DND-41 (cell line): ENCODE results near the gene LTBP3.

Source experiments
- ATAC-seq: fragments of 200-7000 bp; cut with Tn5 transposase; 3 replicates; pipeline ENCODE4 v1.9.1; 2021; ENCODE audit warnings: low read depth; ENCODE audit not compliant: insufficient read depth
- DNase-seq: peaks from one replicate; pipeline ENCODE4 v3.0.0-alpha.2; 2020
- H2AFZ ChIP-seq: 2 replicates; pipeline ENCODE4 v1.6.0; 2012; ENCODE audit warnings: low read depth, low read length
- H3K27ac ChIP-seq: 2 replicates; pipeline ENCODE4 v1.5.1; 2012; ENCODE audit warnings: low read length, inconsistent platforms
- H3K27me3 ChIP-seq: fragments of 200-600 bp; sonication (generic); 2 replicates; pipeline ENCODE4 v1.6.0; 2012; ENCODE audit warnings: low read length, mild to moderate bottlenecking, inconsistent platforms; ENCODE audit not compliant: insufficient read depth, poor library complexity
- H3K36me3 ChIP-seq: 2 replicates; pipeline ENCODE4 v1.5.1; 2012; ENCODE audit warnings: low read length, inconsistent platforms; ENCODE audit not compliant: insufficient read depth
- H3K4me1 ChIP-seq: 2 replicates; pipeline ENCODE4 v1.5.1; 2012; ENCODE audit warnings: mild to moderate bottlenecking, low read length; ENCODE audit not compliant: insufficient read depth
- H3K4me2 ChIP-seq: 2 replicates; pipeline ENCODE4 v1.6.0; 2012; ENCODE audit warnings: mild to moderate bottlenecking, moderate library complexity, low read length, inconsistent platforms; ENCODE audit not compliant: insufficient read depth
- H3K4me3 ChIP-seq, 2 experiments: fragments of 200-600 bp in 1 of 2; shearing (Covaris generic) in 1 of 2; 2 replicates each; pipeline ENCODE4 v1.5.1; 2012 to 2016; ENCODE audit warnings: inconsistent platforms in 2 of 2, low read length in 2 of 2, mild to moderate bottlenecking in 2 of 2, low read depth in 1 of 2, moderate library complexity in 1 of 2
- H3K79me2 ChIP-seq: 2 replicates; pipeline ENCODE4 v1.6.0; 2012; ENCODE audit warnings: low read length, inconsistent platforms; ENCODE audit not compliant: insufficient read depth
- H3K9ac ChIP-seq: 2 replicates; pipeline ENCODE4 v1.6.0; 2012; ENCODE audit warnings: low read depth, mild to moderate bottlenecking, inconsistent platforms, low read length, moderate library complexity
- H3K9me3 ChIP-seq: 2 replicates; pipeline ENCODE4 v1.5.1; 2012; ENCODE audit warnings: low read length, moderate library complexity, mild to moderate bottlenecking, inconsistent platforms; ENCODE audit not compliant: insufficient read depth, severe bottlenecking
- H4K20me1 ChIP-seq: 2 replicates; pipeline ENCODE4 v1.6.0; 2012; ENCODE audit warnings: low read length; ENCODE audit not compliant: insufficient read depth
- EZH2 ChIP-seq: IDR thresholded peaks from 3 replicates; pipeline ENCODE4 v1.6.1; 2012; ENCODE audit warnings: borderline replicate concordance, low read depth, mild to moderate bottlenecking, moderate library complexity, low read length, inconsistent platforms; ENCODE audit not compliant: severe bottlenecking
- TF ChIP-seq, protein P1 (sequence below): IDR thresholded peaks from 2 replicates; pipeline ENCODE4 v1.5.1; 2012; ENCODE audit warnings: borderline replicate concordance, low read length, moderate library complexity, mild to moderate bottlenecking; ENCODE audit not compliant: poor library complexity, severe bottlenecking; ENCODE audit errors: extremely low read depth

LTBP3 gene

DNA sequence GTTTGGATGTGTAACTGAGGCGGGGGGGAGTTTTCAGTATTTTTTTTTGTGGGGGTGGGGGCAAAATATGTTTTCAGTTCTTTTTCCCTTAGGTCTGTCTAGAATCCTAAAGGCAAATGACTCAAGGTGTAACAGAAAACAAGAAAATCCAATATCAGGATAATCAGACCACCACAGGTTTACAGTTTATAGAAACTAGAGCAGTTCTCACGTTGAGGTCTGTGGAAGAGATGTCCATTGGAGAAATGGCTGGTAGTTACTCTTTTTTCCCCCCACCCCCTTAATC is 57.0 kb downstream of the LTBP3 start:
- TF ChIP-seq EZH2 = no peak
- TF ChIP-seq, protein P1, sequence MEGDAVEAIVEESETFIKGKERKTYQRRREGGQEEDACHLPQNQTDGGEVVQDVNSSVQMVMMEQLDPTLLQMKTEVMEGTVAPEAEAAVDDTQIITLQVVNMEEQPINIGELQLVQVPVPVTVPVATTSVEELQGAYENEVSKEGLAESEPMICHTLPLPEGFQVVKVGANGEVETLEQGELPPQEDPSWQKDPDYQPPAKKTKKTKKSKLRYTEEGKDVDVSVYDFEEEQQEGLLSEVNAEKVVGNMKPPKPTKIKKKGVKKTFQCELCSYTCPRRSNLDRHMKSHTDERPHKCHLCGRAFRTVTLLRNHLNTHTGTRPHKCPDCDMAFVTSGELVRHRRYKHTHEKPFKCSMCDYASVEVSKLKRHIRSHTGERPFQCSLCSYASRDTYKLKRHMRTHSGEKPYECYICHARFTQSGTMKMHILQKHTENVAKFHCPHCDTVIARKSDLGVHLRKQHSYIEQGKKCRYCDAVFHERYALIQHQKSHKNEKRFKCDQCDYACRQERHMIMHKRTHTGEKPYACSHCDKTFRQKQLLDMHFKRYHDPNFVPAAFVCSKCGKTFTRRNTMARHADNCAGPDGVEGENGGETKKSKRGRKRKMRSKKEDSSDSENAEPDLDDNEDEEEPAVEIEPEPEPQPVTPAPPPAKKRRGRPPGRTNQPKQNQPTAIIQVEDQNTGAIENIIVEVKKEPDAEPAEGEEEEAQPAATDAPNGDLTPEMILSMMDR = no peak
- no peaks in the 10 kb centered on the region for H3K27me3 ChIP-seq
- H2AFZ ChIP-seq = no peak overlapping the region
- peak overlapping the region; percentile 89 to 98 for H3K4me3 ChIP-seq
- peaks cover 68% of the 10 kb centered on the region for H4K20me1 ChIP-seq
- DNase-seq = no peak
- H3K4me1 ChIP-seq = peaks cover 46% of the 10 kb centered on the region
- H3K9me3 ChIP-seq = peaks cover 2% of the 10 kb centered on the region
- H3K9ac ChIP-seq = peak overlapping the region; percentile 96
- no peak for ATAC-seq
- peaks cover 96% of the 10 kb centered on the region for H3K79me2 ChIP-seq
- H3K27ac ChIP-seq = peak overlapping the region; percentile 100
- H3K36me3 ChIP-seq = peaks cover 66% of the 10 kb centered on the region
- peak overlapping the region; percentile 84 for H3K4me2 ChIP-seq

DNA sequence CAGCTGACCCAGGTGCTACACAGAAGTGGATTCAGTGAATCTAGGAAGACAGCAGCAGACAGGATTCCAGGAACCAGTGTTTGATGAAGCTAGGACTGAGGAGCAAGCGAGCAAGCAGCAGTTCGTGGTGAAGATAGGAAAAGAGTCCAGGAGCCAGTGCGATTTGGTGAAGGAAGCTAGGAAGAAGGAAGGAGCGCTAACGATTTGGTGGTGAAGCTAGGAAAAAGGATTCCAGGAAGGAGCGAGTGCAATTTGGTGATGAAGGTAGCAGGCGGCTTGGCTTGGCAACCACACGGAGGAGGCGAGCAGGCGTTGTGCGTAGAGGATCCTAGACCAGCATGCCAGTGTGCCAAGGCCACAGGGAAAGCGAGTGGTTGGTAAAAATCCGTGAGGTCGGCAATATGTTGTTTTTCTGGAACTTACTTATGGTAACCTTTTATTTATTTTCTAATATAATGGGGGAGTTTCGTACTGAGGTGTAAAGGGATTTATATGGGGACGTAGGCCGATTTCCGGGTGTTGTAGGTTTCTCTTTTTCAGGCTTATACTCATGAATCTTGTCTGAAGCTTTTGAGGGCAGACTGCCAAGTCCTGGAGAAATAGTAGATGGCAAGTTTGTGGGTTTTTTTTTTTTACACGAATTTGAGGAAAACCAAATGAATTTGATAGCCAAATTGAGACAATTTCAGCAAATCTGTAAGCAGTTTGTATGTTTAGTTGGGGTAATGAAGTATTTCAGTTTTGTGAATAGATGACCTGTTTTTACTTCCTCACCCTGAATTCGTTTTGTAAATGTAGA is 57.6 kb downstream of the LTBP3 start:
- no peak for TF ChIP-seq EZH2
- TF ChIP-seq, protein P1 = peak; percentile 15
- peaks cover 2% of the 10 kb centered on the region for H3K9me3 ChIP-seq
- DNase-seq (peak; percentile 59), ATAC-seq (no peak)
- H3K27ac ChIP-seq = peak overlapping the region; percentile 100
- no peaks in the 10 kb centered on the region for H3K27me3 ChIP-seq
- peaks cover 61% of the 10 kb centered on the region for H3K36me3 ChIP-seq
- H4K20me1 ChIP-seq = peaks cover 62% of the 10 kb centered on the region
- peaks cover 46% of the 10 kb centered on the region for H3K4me1 ChIP-seq
- no peak overlapping the region for H2AFZ ChIP-seq
- peak overlapping the region; percentile 89 to 98 for H3K4me3 ChIP-seq
- peak overlapping the region; percentile 84 for H3K4me2 ChIP-seq
- H3K9ac ChIP-seq = peak overlapping the region; percentile 96
- peaks cover 96% of the 10 kb centered on the region for H3K79me2 ChIP-seq

DNA sequence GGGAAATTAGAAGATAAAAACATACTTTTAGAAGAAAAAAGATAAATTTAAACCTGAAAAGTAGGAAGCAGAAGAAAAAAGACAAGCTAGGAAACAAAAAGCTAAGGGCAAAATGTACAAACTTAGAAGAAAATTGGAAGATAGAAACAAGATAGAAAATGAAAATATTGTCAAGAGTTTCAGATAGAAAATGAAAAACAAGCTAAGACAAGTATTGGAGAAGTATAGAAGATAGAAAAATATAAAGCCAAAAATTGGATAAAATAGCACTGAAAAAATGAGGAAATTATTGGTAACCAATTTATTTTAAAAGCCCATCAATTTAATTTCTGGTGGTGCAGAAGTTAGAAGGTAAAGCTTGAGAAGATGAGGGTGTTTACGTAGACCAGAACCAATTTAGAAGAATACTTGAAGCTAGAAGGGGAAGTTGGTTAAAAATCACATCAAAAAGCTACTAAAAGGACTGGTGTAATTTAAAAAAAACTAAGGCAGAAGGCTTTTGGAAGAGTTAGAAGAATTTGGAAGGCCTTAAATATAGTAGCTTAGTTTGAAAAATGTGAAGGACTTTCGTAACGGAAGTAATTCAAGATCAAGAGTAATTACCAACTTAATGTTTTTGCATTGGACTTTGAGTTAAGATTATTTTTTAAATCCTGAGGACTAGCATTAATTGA is 58.3 kb downstream of the LTBP3 start:
- Histone ChIP-seq H3K9ac (peak overlapping the region; percentile 96), H3K4me2 (peak overlapping the region; percentile 84), H3K4me1 (peaks cover 39% of the 10 kb centered on the region), H3K79me2 (peaks cover 93% of the 10 kb centered on the region), H2AFZ (no peak overlapping the region), H3K27me3 (no peaks in the 10 kb centered on the region), H3K9me3 (peaks cover 2% of the 10 kb centered on the region), H3K4me3 (peak overlapping the region; percentile 89 to 98), H4K20me1 (peaks cover 55% of the 10 kb centered on the region), H3K36me3 (peaks cover 53% of the 10 kb centered on the region), H3K27ac (peak overlapping the region; percentile 100)
- TF ChIP-seq EZH2 = no peak
- TF ChIP-seq, protein P1 = no peak
- DNase-seq (no peak), ATAC-seq (no peak)
